Mesothelial cell of epicardium (in vitro differentiated cells): Measurements from ENCODE around the gene TPK1. TPM values are rescaled to one million over a fixed set of nuclear protein-coding genes. Genes with fewer than 3 reads are reported as not detected.

Source experiments
- DNase-seq, 2 experiments: peaks; one replicate each; pipeline ENCODE4 v3.0.0; 2021; ENCODE audit warnings: low spot score in 2 of 2; ENCODE audit not compliant: unreplicated experiment in 2 of 2
- H3K27ac Mint-ChIP-seq: 2 replicates; pipeline ENCODE4 v1.8.0; 2021; ENCODE audit warnings: mixed read lengths
- H3K27me3 Mint-ChIP-seq: 2 replicates; pipeline ENCODE4 v1.8.0; 2021; ENCODE audit warnings: low read depth, mixed read lengths
- H3K36me3 Mint-ChIP-seq: 2 replicates; pipeline ENCODE4 v1.8.0; 2021; ENCODE audit warnings: mixed read lengths
- H3K4me1 Mint-ChIP-seq: 2 replicates; pipeline ENCODE4 v1.8.0; 2021; ENCODE audit warnings: mixed read lengths
- H3K4me3 Mint-ChIP-seq: 2 replicates; pipeline ENCODE4 v1.8.0; 2021; ENCODE audit warnings: mild to moderate bottlenecking, moderate library complexity, mixed read lengths
- H3K9me3 Mint-ChIP-seq: 2 replicates; pipeline ENCODE4 v1.8.0; 2021; ENCODE audit warnings: mixed read lengths
- total RNA-seq: library from RNA; stranded (reverse); gene quantifications from 3 replicates; pipeline ENCODE4 v1.2.1, GENCODE V29; 2021
- TF ChIP-seq, protein P1 (sequence below): fragments of 200-600 bp; sonication (generic); IDR thresholded peaks from one replicate; pipeline ENCODE4 v1.5.0; 2021; ENCODE audit warnings: antibody characterized with exemption; ENCODE audit not compliant: unreplicated experiment

TPK1 gene
- total RNA-seq, 1 donor from 2014 or later = 3.3 TPM

DNA sequence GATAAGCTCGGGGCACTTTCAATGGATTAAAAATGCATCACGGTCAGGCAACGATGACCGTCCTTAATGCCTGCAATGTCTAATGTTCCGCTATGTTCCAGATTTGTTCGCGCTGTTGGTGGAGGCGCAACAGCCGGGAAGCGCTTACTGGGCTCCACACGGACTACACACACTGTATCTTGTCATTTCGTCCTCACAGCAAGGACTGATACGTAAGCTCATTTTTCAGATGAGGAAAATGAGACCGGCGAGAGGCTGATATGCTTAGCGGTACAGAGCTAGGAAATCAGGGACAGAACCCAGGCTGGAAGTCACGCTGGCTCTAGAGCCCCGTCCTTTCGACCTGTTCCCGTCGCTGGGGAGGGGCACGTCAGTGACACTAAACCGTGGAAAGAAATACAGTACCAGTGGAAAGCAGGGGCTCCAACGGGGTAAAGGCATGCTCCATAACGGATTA lies 670 bp downstream of the TPK1 start:
- no peak for DNase-seq
- TF ChIP-seq, protein P1, sequence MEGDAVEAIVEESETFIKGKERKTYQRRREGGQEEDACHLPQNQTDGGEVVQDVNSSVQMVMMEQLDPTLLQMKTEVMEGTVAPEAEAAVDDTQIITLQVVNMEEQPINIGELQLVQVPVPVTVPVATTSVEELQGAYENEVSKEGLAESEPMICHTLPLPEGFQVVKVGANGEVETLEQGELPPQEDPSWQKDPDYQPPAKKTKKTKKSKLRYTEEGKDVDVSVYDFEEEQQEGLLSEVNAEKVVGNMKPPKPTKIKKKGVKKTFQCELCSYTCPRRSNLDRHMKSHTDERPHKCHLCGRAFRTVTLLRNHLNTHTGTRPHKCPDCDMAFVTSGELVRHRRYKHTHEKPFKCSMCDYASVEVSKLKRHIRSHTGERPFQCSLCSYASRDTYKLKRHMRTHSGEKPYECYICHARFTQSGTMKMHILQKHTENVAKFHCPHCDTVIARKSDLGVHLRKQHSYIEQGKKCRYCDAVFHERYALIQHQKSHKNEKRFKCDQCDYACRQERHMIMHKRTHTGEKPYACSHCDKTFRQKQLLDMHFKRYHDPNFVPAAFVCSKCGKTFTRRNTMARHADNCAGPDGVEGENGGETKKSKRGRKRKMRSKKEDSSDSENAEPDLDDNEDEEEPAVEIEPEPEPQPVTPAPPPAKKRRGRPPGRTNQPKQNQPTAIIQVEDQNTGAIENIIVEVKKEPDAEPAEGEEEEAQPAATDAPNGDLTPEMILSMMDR = no peak
- Mint-ChIP-seq H3K27me3 (peaks cover 6% of the 10 kb centered on the region), H3K36me3 (peaks cover 6% of the 10 kb centered on the region), H3K4me3 (peak overlapping the region; percentile 90), H3K27ac (peak overlapping the region; percentile 97), H3K9me3 (peaks cover 35% of the 10 kb centered on the region), H3K4me1 (peaks cover 2% of the 10 kb centered on the region)

DNA sequence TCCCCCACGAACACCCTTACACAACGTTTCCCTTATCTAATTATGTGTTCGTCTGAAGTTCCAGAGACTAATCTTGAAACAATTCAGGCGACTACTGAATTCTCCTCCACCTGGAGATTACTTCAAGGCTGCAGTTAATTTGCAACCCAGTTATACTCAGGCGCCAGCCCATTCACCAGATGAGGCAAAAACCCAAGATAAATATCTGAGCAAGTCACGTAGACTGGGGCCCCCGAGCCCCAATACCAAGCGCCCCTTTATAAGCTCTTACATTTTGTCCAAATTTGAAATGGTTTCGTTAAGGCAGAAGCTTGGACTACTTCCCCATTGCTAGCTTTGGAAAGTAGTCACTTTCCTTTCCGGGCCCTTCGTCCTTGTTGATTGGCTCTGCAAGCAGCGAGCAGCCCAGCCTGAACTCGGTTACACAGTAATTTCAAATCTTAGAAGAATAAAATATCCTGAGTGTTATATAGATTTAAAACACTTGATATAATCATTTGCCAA lies 1.2 kb downstream of the TPK1 start:
- peaks cover 2% of the 10 kb centered on the region for H3K4me1 Mint-ChIP-seq
- H3K27me3 Mint-ChIP-seq = peaks cover 6% of the 10 kb centered on the region
- TF ChIP-seq, protein P1 = no peak
- no peak for DNase-seq
- peak overlapping the region; percentile 90 for H3K4me3 Mint-ChIP-seq
- peaks cover 6% of the 10 kb centered on the region for H3K36me3 Mint-ChIP-seq
- H3K27ac Mint-ChIP-seq = peak overlapping the region; percentile 97
- H3K9me3 Mint-ChIP-seq = peaks cover 31% of the 10 kb centered on the region

DNA sequence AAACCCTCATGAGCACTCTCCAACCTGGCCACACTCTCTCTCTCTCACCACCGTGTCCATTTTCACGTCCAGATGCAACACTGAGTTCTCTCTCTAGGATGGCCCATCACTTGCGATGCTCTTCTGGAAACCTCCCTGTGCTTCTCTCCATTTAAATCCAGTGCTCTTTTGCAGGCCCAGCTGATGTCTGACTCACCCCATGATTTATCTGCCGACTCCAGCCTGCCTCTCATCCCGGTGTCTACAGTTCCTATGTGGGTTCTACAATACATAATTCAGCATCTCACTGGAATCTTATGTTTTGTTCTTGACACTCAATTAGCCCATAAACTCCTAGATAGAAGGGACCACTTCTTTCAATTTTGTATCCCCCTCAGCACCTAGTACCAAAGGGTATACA lies 5.0 kb downstream of the TPK1 start:
- no peak overlapping the region for H3K4me3 Mint-ChIP-seq
- H3K27ac Mint-ChIP-seq = no peak overlapping the region
- peaks cover 6% of the 10 kb centered on the region for H3K9me3 Mint-ChIP-seq
- TF ChIP-seq, protein P1 = no peak
- peaks cover 6% of the 10 kb centered on the region for H3K27me3 Mint-ChIP-seq
- H3K4me1 Mint-ChIP-seq = peaks cover 21% of the 10 kb centered on the region
- DNase-seq = no peak
- peaks cover 1% of the 10 kb centered on the region for H3K36me3 Mint-ChIP-seq

DNA sequence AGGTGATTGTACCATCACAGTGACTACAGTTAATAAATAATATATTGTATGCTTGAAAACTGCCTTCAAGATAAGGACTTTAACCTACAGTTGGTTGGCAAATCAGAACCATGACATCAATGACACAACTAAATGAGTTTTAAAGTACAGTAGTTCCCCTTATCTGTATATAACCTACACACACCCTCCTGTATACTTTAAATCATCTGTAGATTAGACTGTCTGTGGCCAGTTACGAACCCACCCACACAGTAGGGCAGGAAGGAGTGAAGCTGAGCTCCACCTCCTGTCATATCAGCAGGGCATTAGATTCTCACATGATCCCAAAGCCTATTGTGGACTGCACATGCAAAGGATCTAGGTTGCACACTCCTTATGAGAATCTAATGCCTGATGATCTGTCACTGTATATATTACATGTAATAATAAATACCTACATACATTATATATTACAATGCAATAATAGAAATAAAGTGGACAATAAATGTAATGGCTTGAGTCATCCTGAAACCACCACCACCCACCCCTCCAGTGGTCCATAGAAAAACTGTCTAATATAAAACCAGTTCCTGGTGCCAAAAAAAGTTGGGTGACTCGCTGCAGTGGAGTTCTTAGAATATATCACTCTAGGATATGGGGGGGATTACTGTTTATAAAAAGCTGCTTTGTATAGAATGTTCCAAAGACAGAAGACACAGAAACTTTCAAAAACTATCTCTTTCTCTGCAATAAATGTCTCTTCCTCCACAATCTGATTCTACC lies 5.6 kb downstream of the TPK1 start:
- H3K4me3 Mint-ChIP-seq = no peak overlapping the region
- no peak for DNase-seq
- TF ChIP-seq, protein P1 = no peak
- peaks cover 6% of the 10 kb centered on the region for H3K9me3 Mint-ChIP-seq
- H3K27me3 Mint-ChIP-seq = peaks cover 6% of the 10 kb centered on the region
- peaks cover 1% of the 10 kb centered on the region for H3K36me3 Mint-ChIP-seq
- no peak overlapping the region for H3K27ac Mint-ChIP-seq
- peaks cover 26% of the 10 kb centered on the region for H3K4me1 Mint-ChIP-seq

DNA sequence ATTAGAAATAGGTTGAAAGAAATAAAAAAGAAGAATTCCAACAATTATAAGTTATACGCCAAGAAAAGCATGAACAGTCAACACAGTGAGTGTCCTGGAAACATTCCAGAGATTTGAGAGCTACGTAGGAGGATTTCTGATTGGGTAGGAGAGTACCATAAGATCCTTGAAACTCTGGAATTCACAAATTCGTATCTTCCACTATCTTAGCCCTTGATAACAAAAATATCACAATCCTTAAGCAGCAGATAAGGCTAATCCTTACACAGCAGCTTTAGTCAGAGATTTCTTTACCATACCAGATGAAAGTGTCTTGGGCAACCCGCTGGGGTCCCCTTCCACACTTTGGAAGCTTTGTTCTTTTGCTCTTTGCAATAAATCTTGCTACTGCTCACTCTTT lies 8.2 kb downstream of the TPK1 start:
- H3K4me3 Mint-ChIP-seq = no peak overlapping the region
- H3K27ac Mint-ChIP-seq = peak overlapping the region; percentile 60
- peaks cover 46% of the 10 kb centered on the region for H3K4me1 Mint-ChIP-seq
- H3K27me3 Mint-ChIP-seq = no peaks in the 10 kb centered on the region
- DNase-seq = no peak
- H3K9me3 Mint-ChIP-seq = peaks cover 6% of the 10 kb centered on the region
- peaks cover 1% of the 10 kb centered on the region for H3K36me3 Mint-ChIP-seq
- TF ChIP-seq, protein P1 = no peak
